Muscle layer of colon (tissue), 2 donors: ENCODE measurements around the gene CTCF.

Experiments used
- H3K27ac ChIP-seq: one replicate; pipeline ENCODE4 v1.7.0; 2013; ENCODE audit warnings: low read depth, mild to moderate bottlenecking, low read length, moderate library complexity
- H3K27me3 ChIP-seq, 2 donors: one replicate each; pipeline ENCODE4 v1.7.0; 2013; ENCODE audit warnings: low read length in 2 of 2, mild to moderate bottlenecking in 2 of 2; ENCODE audit not compliant: insufficient read depth in 2 of 2, control insufficient read depth in 1 of 2
- H3K36me3 ChIP-seq: one replicate; pipeline ENCODE4 v1.7.0; 2013; ENCODE audit warnings: mild to moderate bottlenecking, low read length; ENCODE audit not compliant: insufficient read depth
- H3K4me1 ChIP-seq: one replicate; pipeline ENCODE4 v1.7.0; 2013; ENCODE audit warnings: mild to moderate bottlenecking, low read length; ENCODE audit not compliant: insufficient read depth
- H3K4me3 ChIP-seq, 2 donors: one replicate each; pipeline ENCODE4 v1.7.0; 2013; ENCODE audit warnings: low read length in 2 of 2, low read depth in 1 of 2, mild to moderate bottlenecking in 1 of 2, moderate library complexity in 1 of 2
- H3K9ac ChIP-seq: one replicate; pipeline ENCODE4 v1.7.0; 2013; ENCODE audit warnings: low read length
- H3K9me3 ChIP-seq: one replicate; pipeline ENCODE4 v1.7.0; 2013; ENCODE audit warnings: mild to moderate bottlenecking, low read length
- donor health status: abdominal sarcoma.
- donor health status: Adenocarcinoma of cecum.

The CTCF gene

GRCh38 chr16:67672739-67673662 is 110.7 kb downstream of the CTCF start:
- Histone ChIP-seq H3K4me1 (peaks cover 27% of the 10 kb centered on the region), H3K9ac (no peak overlapping the region)

GRCh38 chr16:67673712-67674580 is 111.6 kb downstream of the CTCF start:
- H3K9ac ChIP-seq: no peak overlapping the region
- no peak overlapping the region for H3K4me3 ChIP-seq
- H3K36me3 ChIP-seq: no peaks in the 10 kb centered on the region
- H3K27me3 ChIP-seq: no peaks in the 10 kb centered on the region
- H3K9me3 ChIP-seq: no peaks in the 10 kb centered on the region
- H3K4me1 ChIP-seq: peaks cover 23% of the 10 kb centered on the region
- H3K27ac ChIP-seq: peak overlapping the region; percentile 72

More at GRCh38 chr16:67672739-67673662, 110.7 kb downstream of the CTCF start:
- Histone ChIP-seq H3K4me3 (no peak overlapping the region), H3K27ac (peak overlapping the region; percentile 72), H3K36me3 (no peaks in the 10 kb centered on the region), H3K27me3 (no peaks in the 10 kb centered on the region), H3K9me3 (no peaks in the 10 kb centered on the region)

GRCh38 chr16:67674851-67675578 is 112.7 kb downstream of the CTCF start:
- Histone ChIP-seq H3K4me1 (peaks cover 23% of the 10 kb centered on the region), H3K36me3 (no peaks in the 10 kb centered on the region), H3K9me3 (no peaks in the 10 kb centered on the region), H3K9ac (no peak overlapping the region), H3K27ac (peak overlapping the region; percentile 24), H3K27me3 (no peaks in the 10 kb centered on the region), H3K4me3 (no peak overlapping the region)

- H3K27ac ChIP-seq: no peak overlapping the region
- peaks cover 23% of the 10 kb centered on the region for H3K4me1 ChIP-seq
- no peaks in the 10 kb centered on the region for H3K27me3 ChIP-seq
- no peak overlapping the region for H3K9ac ChIP-seq
- no peak overlapping the region for H3K4me3 ChIP-seq
- H3K9me3 ChIP-seq: no peaks in the 10 kb centered on the region
- no peaks in the 10 kb centered on the region for H3K36me3 ChIP-seq
Observed at GRCh38 chr16:67675579-67675935, 113.2 kb downstream of the CTCF start.

GRCh38 chr16:67675999-67676398 is 113.7 kb downstream of the CTCF start:
- H3K4me1 ChIP-seq: peaks cover 23% of the 10 kb centered on the region
- H3K9ac ChIP-seq: no peak overlapping the region
- no peaks in the 10 kb centered on the region for H3K36me3 ChIP-seq
- no peak overlapping the region for H3K27ac ChIP-seq
- no peaks in the 10 kb centered on the region for H3K9me3 ChIP-seq
- H3K4me3 ChIP-seq: no peak overlapping the region
- no peaks in the 10 kb centered on the region for H3K27me3 ChIP-seq

- H3K4me1 ChIP-seq: peaks cover 23% of the 10 kb centered on the region
- no peaks in the 10 kb centered on the region for H3K27me3 ChIP-seq
- H3K9ac ChIP-seq: no peak overlapping the region
- H3K4me3 ChIP-seq: no peak overlapping the region
- H3K9me3 ChIP-seq: no peaks in the 10 kb centered on the region
- no peak overlapping the region for H3K27ac ChIP-seq
- H3K36me3 ChIP-seq: no peaks in the 10 kb centered on the region
Observed at GRCh38 chr16:67676516-67676915, 114.2 kb downstream of the CTCF start.

- Histone ChIP-seq H3K9ac (no peak overlapping the region), H3K9me3 (no peaks in the 10 kb centered on the region), H3K27ac (no peak overlapping the region), H3K4me3 (no peak overlapping the region), H3K36me3 (no peaks in the 10 kb centered on the region), H3K4me1 (peaks cover 23% of the 10 kb centered on the region), H3K27me3 (no peaks in the 10 kb centered on the region)
Observed at GRCh38 chr16:67676939-67677338, 114.6 kb downstream of the CTCF start.

GRCh38 chr16:67677712-67678111 is 115.4 kb downstream of the CTCF start:
- Histone ChIP-seq H3K9ac (no peak overlapping the region), H3K27me3 (no peaks in the 10 kb centered on the region), H3K4me3 (no peak overlapping the region), H3K4me1 (peaks cover 19% of the 10 kb centered on the region), H3K9me3 (no peaks in the 10 kb centered on the region), H3K36me3 (no peaks in the 10 kb centered on the region), H3K27ac (no peak overlapping the region)

- H3K36me3 ChIP-seq: no peaks in the 10 kb centered on the region
- no peak overlapping the region for H3K9ac ChIP-seq
- no peaks in the 10 kb centered on the region for H3K9me3 ChIP-seq
- peaks cover 13% of the 10 kb centered on the region for H3K4me1 ChIP-seq
- H3K4me3 ChIP-seq: no peak overlapping the region
- H3K27me3 ChIP-seq: no peaks in the 10 kb centered on the region
- no peak overlapping the region for H3K27ac ChIP-seq
Observed at GRCh38 chr16:67678354-67679023, 116.2 kb downstream of the CTCF start.

GRCh38 chr16:67679935-67680897 is 117.9 kb downstream of the CTCF start:
- Histone ChIP-seq H3K27ac (no peak overlapping the region), H3K27me3 (no peaks in the 10 kb centered on the region), H3K36me3 (peaks cover 7% of the 10 kb centered on the region), H3K9me3 (no peaks in the 10 kb centered on the region), H3K4me3 (no peak overlapping the region), H3K4me1 (no peaks in the 10 kb centered on the region), H3K9ac (no peak overlapping the region)
